ENCODE data around the gene SLC31A2.

Gene SLC31A2

DNA sequence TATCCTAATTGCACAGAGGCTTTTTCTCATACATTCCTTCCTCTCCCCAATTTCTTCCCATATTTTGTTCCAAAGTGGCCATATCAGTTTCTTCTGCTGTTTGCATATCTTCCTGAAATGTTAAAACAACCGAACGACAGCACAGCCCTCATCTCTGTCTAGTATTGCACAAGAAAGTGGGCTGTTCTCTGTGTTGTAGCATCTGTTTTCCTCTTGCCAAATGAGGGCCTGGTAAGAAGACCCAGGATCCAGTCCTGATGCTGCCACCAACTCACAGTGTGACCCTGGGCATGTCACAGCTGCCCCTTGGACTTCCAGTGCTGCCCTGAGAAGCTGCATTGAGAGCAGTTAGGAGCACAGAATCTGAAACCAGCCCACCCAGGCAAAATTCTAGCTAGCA, 4.1 kb downstream of the SLC31A2 start:
- H3K9me3 ChIP-seq (ENCODE audit: insufficient read depth, low read length): no peaks in the 10 kb centered on the region
- H3K9me2 ChIP-seq (replicated peaks; ENCODE audit: insufficient read depth, low read length): no peaks in the 10 kb centered on the region
- no peak overlapping the region for H3K4me2 ChIP-seq (ENCODE audit: low read depth, low read length, poor library complexity, severe bottlenecking)
- H2AFZ ChIP-seq (ENCODE audit: low read depth, low read length, severe bottlenecking): no peak overlapping the region
- H4K20me1 ChIP-seq (ENCODE audit: low read depth, low read length): no peaks in the 10 kb centered on the region
- no peaks in the 10 kb centered on the region for H3K27me3 ChIP-seq (ENCODE audit: low read length)
- no peaks in the 10 kb centered on the region for H3F3A ChIP-seq (ENCODE audit: insufficient read depth)
- no peak for TF ChIP-seq CTCF (IDR thresholded peaks at IDR 0.05; ENCODE audit: insufficient read depth, low read length, poor library complexity, severe bottlenecking)
- no peak for TF ChIP-seq EZH2phosphoT487 (conservative IDR thresholded peaks at IDR 0.05; ENCODE audit: low read length)
- no peaks in the 10 kb centered on the region for H3K36me3 ChIP-seq (ENCODE audit: low read length)
- no peak overlapping the region for H3K27ac ChIP-seq (ENCODE audit: low read depth, low read length)
- H3K4me3 ChIP-seq (ENCODE audit: insufficient read depth, low read length, poor library complexity, severe bottlenecking): no peak overlapping the region
- no peak overlapping the region for H3K9ac ChIP-seq (ENCODE audit: low read length)
- no peaks in the 10 kb centered on the region for H3K79me2 ChIP-seq (ENCODE audit: insufficient read depth, low read length)

- Histone ChIP-seq H3K9me2 (replicated peaks; ENCODE audit: insufficient read depth, low read length) (no peaks in the 10 kb centered on the region), H3K9ac (ENCODE audit: low read length) (no peak overlapping the region), H3K36me3 (ENCODE audit: low read length) (no peaks in the 10 kb centered on the region), H3K4me3 (ENCODE audit: insufficient read depth, low read length, poor library complexity, severe bottlenecking) (no peak overlapping the region), H3K27ac (ENCODE audit: low read depth, low read length) (no peak overlapping the region), H3F3A (ENCODE audit: insufficient read depth) (no peaks in the 10 kb centered on the region), H2AFZ (ENCODE audit: low read depth, low read length, severe bottlenecking) (no peak overlapping the region), H3K9me3 (ENCODE audit: insufficient read depth, low read length) (no peaks in the 10 kb centered on the region), H3K4me2 (ENCODE audit: low read depth, low read length, poor library complexity, severe bottlenecking) (no peak overlapping the region), H4K20me1 (ENCODE audit: low read depth, low read length) (no peaks in the 10 kb centered on the region), H3K27me3 (ENCODE audit: low read length) (no peaks in the 10 kb centered on the region), H3K79me2 (ENCODE audit: insufficient read depth, low read length) (no peaks in the 10 kb centered on the region)
- no peak for TF ChIP-seq CTCF (IDR thresholded peaks at IDR 0.05; ENCODE audit: insufficient read depth, low read length, poor library complexity, severe bottlenecking)
- TF ChIP-seq EZH2phosphoT487 (conservative IDR thresholded peaks at IDR 0.05; ENCODE audit: low read length): no peak
These were observed 5.2 kb downstream of the SLC31A2 start for GRCh38 chr9:113155911-113156588.

GRCh38 chr9:113156880-113157279, 6.1 kb downstream of the SLC31A2 start:
- H2AFZ ChIP-seq (ENCODE audit: low read depth, low read length, severe bottlenecking): no peak overlapping the region
- no peak overlapping the region for H3K9ac ChIP-seq (ENCODE audit: low read length)
- no peaks in the 10 kb centered on the region for H3K9me2 ChIP-seq (replicated peaks; ENCODE audit: insufficient read depth, low read length)
- H3K4me3 ChIP-seq (ENCODE audit: insufficient read depth, low read length, poor library complexity, severe bottlenecking): no peak overlapping the region
- H3F3A ChIP-seq (ENCODE audit: insufficient read depth): no peaks in the 10 kb centered on the region
- no peak overlapping the region for H3K27ac ChIP-seq (ENCODE audit: low read depth, low read length)
- no peaks in the 10 kb centered on the region for H3K79me2 ChIP-seq (ENCODE audit: insufficient read depth, low read length)
- no peaks in the 10 kb centered on the region for H4K20me1 ChIP-seq (ENCODE audit: low read depth, low read length)
- no peaks in the 10 kb centered on the region for H3K36me3 ChIP-seq (ENCODE audit: low read length)
- no peaks in the 10 kb centered on the region for H3K27me3 ChIP-seq (ENCODE audit: low read length)
- no peak overlapping the region for H3K4me2 ChIP-seq (ENCODE audit: low read depth, low read length, poor library complexity, severe bottlenecking)
- H3K9me3 ChIP-seq (ENCODE audit: insufficient read depth, low read length): no peaks in the 10 kb centered on the region
- TF ChIP-seq EZH2phosphoT487 (conservative IDR thresholded peaks at IDR 0.05; ENCODE audit: low read length): no peak
- TF ChIP-seq CTCF (IDR thresholded peaks at IDR 0.05; ENCODE audit: insufficient read depth, low read length, poor library complexity, severe bottlenecking): no peak

All from SU-DHL-6 (cell line).